ENCODE data around the gene FCER1G.

FCER1G gene

GRCh38 chr1:161201836-161202712, 13.0 kb upstream of the FCER1G start, which contains the start of gene NDUFS2:
TSS of gene NDUFS2 (plus strand) at chr1:161202367. CDS start at chr1:161202386, 19 bp downstream.
- Histone ChIP-seq H3K4me1 (ENCODE audit: control insufficient read depth, insufficient read depth, low read length) (peaks cover 9% of the 10 kb centered on the region; the same call in 1 of the 2 replicates), H3K27ac (ENCODE audit: extremely low read depth, low read depth, low read length) (peak within 1 kb of the TSS; percentile 72)
- POLR2A ChIA-PET, result interaction anchor here (0.6 to 2.2 kb wide), 15 partner anchors 9 to 188 kb away, joined by 3 to 22 read pairs (median 4); partner anchors contain the start of genes B4GALT3, FCER1G, PPOX and TOMM40L
- peak; percentile 61; the same call in 1 of the 2 replicates for TF ChIP-seq ZBTB10 (tag by site-specific recombination; IDR thresholded peaks at IDR 0.05)
- TF ChIP-seq ZNF501 (tag by site-specific recombination; IDR thresholded peaks at IDR 0.05), result peak; percentile 79
- peak; percentile 92 for TF ChIP-seq ZBTB11 (tag by site-specific recombination; conservative IDR thresholded peaks at IDR 0.05; ENCODE audit: low read depth)
- no peak for TF ChIP-seq ZNF155 (tag by site-specific recombination; IDR thresholded peaks at IDR 0.05)
- TF ChIP-seq ZFP69B (tag by site-specific recombination; IDR thresholded peaks at IDR 0.05), result no peak
- no peak for TF ChIP-seq ZNF302 (tag by site-specific recombination; IDR thresholded peaks at IDR 0.05; ENCODE audit: low read depth)
- TF ChIP-seq ZBTB26 (tag by site-specific recombination; optimal IDR thresholded peaks at IDR 0.05), result peak; percentile 82
- TF ChIP-seq BCL6B (tag by site-specific recombination; IDR thresholded peaks at IDR 0.05), result no peak
- TF ChIP-seq ZNF660 (tag by site-specific recombination; IDR thresholded peaks at IDR 0.05), result peak; percentile 52
- TF ChIP-seq KLF1 (tag by site-specific recombination; IDR thresholded peaks at IDR 0.05), result 0 out of 2 replicates have a peak, but pooled peaks have one; percentile 9
- TF ChIP-seq ZNF138 (tag by site-specific recombination; IDR thresholded peaks at IDR 0.05; ENCODE audit: borderline replicate concordance), result no peak
- TF ChIP-seq ZFHX2 (tag by site-specific recombination; conservative IDR thresholded peaks at IDR 0.05), result peak; percentile 75
- no peak for TF ChIP-seq ZNF48 (tag by site-specific recombination; IDR thresholded peaks at IDR 0.05)
- peak; percentile 85 for TF ChIP-seq SP2 (tag by site-specific recombination; IDR thresholded peaks at IDR 0.05)
- TF ChIP-seq INSM2 (tag by site-specific recombination; IDR thresholded peaks at IDR 0.05), result no peak
- TF ChIP-seq ZNF747 (tag by site-specific recombination; IDR thresholded peaks at IDR 0.05), result no peak
- no peak for TF ChIP-seq ZNF398 (tag by site-specific recombination; IDR thresholded peaks at IDR 0.05)
- TF ChIP-seq PATZ1 (tag by site-specific recombination; IDR thresholded peaks at IDR 0.05), result peak; percentile 31; the same call in 1 of the 2 replicates
- TF ChIP-seq TRIM28 (IDR thresholded peaks at IDR 0.05; ENCODE audit: borderline replicate concordance, low read length), result peak; percentile 51; the same call in 1 of the 2 replicates
- peak; percentile 69 for TF ChIP-seq EGR2 (tag by site-specific recombination; IDR thresholded peaks at IDR 0.05; ENCODE audit: low read depth)
- 0 out of 2 replicates have a peak, but pooled peaks have one; percentile 22 for TF ChIP-seq ZNF366 (tag by site-specific recombination; conservative IDR thresholded peaks at IDR 0.05)

More at GRCh38 chr1:161201836-161202712, 13.0 kb upstream of the FCER1G start, which contains the start of gene NDUFS2:
- Histone ChIP-seq H3K4me3 (ENCODE audit: low read depth, low read length) (peak within 1 kb of the TSS; percentile 56), H3K9me3 (ENCODE audit: control insufficient read depth, insufficient read depth, low read depth, low read length) (no peaks in the 10 kb centered on the region), H3K36me3 (ENCODE audit: control insufficient read depth in 2 of 2, insufficient read depth in 1 of 2, low read length in 2 of 2) (peaks cover 17 to 39% of the 10 kb centered on the region in 2 experiments; a peak in 2 of 3 replicates)
- CTCF ChIA-PET, result interaction anchor here (0.6 to 4.9 kb wide), 14 partner anchors 9 to 941 kb away, joined by 3 to 32 read pairs (median 3); partner anchors contain the start of genes APOA2, PPOX, SDHC and TOMM40L
